HepG2 (cell line): ENCODE measurements around the gene BRI3BP. TPM values are rescaled to one million over a fixed set of nuclear protein-coding genes. Genes with fewer than 3 reads are reported as not detected.

Source experiments
- ARID3A ChIP-seq: IDR thresholded peaks from 2 replicates; pipeline ENCODE4 v1.6.1; 2012; ENCODE audit warnings: low read depth, low read length, improper control_type of control experiment
- ATF4 ChIP-seq, 2 experiments: fragments of 450-650 bp in 1 of 2; sonication (generic) in 1 of 2; formaldehyde crosslinking; IDR thresholded peaks; 2 replicates each; pipeline versions ENCODE4 v1.5.0 to v1.8.0; 2020 to 2022; ENCODE audit warnings: mild to moderate bottlenecking in 1 of 2, missing genetic modification reagents in 1 of 2
- BRCA1 ChIP-seq: sonication (generic); formaldehyde crosslinking; IDR thresholded peaks from 2 replicates; pipeline ENCODE4 v1.4.0; 2020; ENCODE audit warnings: missing genetic modification reagents
- CEBPB ChIP-seq: IDR thresholded peaks from 2 replicates; pipeline ENCODE4 v1.6.1; 2011; ENCODE audit warnings: low read depth, low read length, improper control_type of control experiment, borderline replicate concordance
- DRAP1 ChIP-seq: IDR thresholded peaks from 2 replicates; pipeline ENCODE4 v1.6.1; 2016; ENCODE audit warnings: missing genetic modification reagents, missing compliant biosample characterization
- ESRRA ChIP-seq: sonication (generic); formaldehyde crosslinking; IDR thresholded peaks from 2 replicates; pipeline ENCODE4 v1.5.1; 2020; ENCODE audit warnings: mild to moderate bottlenecking, low read depth, missing genetic modification reagents
- FUBP1 ChIP-seq: sonication (generic); formaldehyde crosslinking; IDR thresholded peaks from 2 replicates; pipeline ENCODE4 v1.5.1; 2020; ENCODE audit warnings: missing genetic modification reagents, mild to moderate bottlenecking, borderline replicate concordance
- GFI1 ChIP-seq: sonication (generic); formaldehyde crosslinking; IDR thresholded peaks from 2 replicates; pipeline ENCODE4 v1.5.0; 2020; ENCODE audit warnings: missing genetic modification reagents, mild to moderate bottlenecking, borderline replicate concordance
- HOMEZ ChIP-seq: IDR thresholded peaks from 2 replicates; pipeline ENCODE4 v1.6.1; 2016; ENCODE audit warnings: low read depth
- IKZF4 ChIP-seq: sonication (generic); formaldehyde crosslinking; IDR thresholded peaks from 2 replicates; pipeline ENCODE4 v1.5.1; 2020; ENCODE audit warnings: borderline replicate concordance, mild to moderate bottlenecking, low read depth, missing genetic modification reagents; ENCODE audit errors: not compliant biosample characterization
- MAZ ChIP-seq, 2 experiments: sonication (generic) in 1 of 2; formaldehyde crosslinking in 1 of 2; IDR thresholded peaks; 2 replicates each; pipeline versions ENCODE4 v1.5.0 to v1.6.1; 2012 to 2020; ENCODE audit warnings: low read depth in 2 of 2, mild to moderate bottlenecking in 2 of 2, borderline replicate concordance in 1 of 2, improper control_type of control experiment in 1 of 2, low read length in 1 of 2, missing genetic modification reagents in 1 of 2, moderate library complexity in 1 of 2
- RAD51 ChIP-seq: fragments of 450-650 bp; IDR thresholded peaks from 2 replicates; pipeline ENCODE4 v1.6.1; 2016; ENCODE audit warnings: borderline replicate concordance
- SP4 ChIP-seq: sonication (generic); formaldehyde crosslinking; IDR thresholded peaks from 2 replicates; pipeline ENCODE4 v1.8.1; 2023; ENCODE audit warnings: mild to moderate bottlenecking, missing genetic modification reagents
- ZBTB38 ChIP-seq: sonication (generic); formaldehyde crosslinking; IDR thresholded peaks from 2 replicates; pipeline ENCODE4 v1.5.1; 2020; ENCODE audit warnings: mild to moderate bottlenecking, missing genetic modification reagents
- ZEB1 ChIP-seq: IDR thresholded peaks from 2 replicates; pipeline ENCODE4 v1.6.1; 2012; ENCODE audit warnings: mild to moderate bottlenecking, low read depth, inconsistent platforms; ENCODE audit not compliant: insufficient replicate concordance
- ZNF224 ChIP-seq: sonication (generic); formaldehyde crosslinking; IDR thresholded peaks from 2 replicates; pipeline ENCODE4 v1.5.0; 2020; ENCODE audit warnings: mild to moderate bottlenecking, missing genetic modification reagents
- ZNF260 ChIP-seq: sonication (generic); formaldehyde crosslinking; IDR thresholded peaks from 2 replicates; pipeline ENCODE4 v1.4.0; 2020; ENCODE audit warnings: missing genetic modification reagents, low read depth, mild to moderate bottlenecking, borderline replicate concordance
- ZNF263 ChIP-seq: sonication (generic); formaldehyde crosslinking; IDR thresholded peaks from 2 replicates; pipeline ENCODE4 v1.4.0; 2020; ENCODE audit warnings: missing genetic modification reagents
- ZNF446 ChIP-seq: sonication (generic); formaldehyde crosslinking; IDR thresholded peaks from 2 replicates; pipeline ENCODE4 v1.5.0; 2020; ENCODE audit warnings: mild to moderate bottlenecking, missing genetic modification reagents
- ZNF510 ChIP-seq: sonication (generic); formaldehyde crosslinking; IDR thresholded peaks from 2 replicates; pipeline ENCODE4 v1.4.0; 2020; ENCODE audit warnings: low read depth, mild to moderate bottlenecking, missing genetic modification reagents
- ZNF747 ChIP-seq: sonication (generic); formaldehyde crosslinking; IDR thresholded peaks from 2 replicates; pipeline ENCODE4 v1.8.1; 2023; ENCODE audit warnings: missing genetic modification reagents, mild to moderate bottlenecking, borderline replicate concordance
- ZNF776 ChIP-seq: sonication (generic); formaldehyde crosslinking; IDR thresholded peaks from 2 replicates; pipeline ENCODE4 v1.4.0; 2020; ENCODE audit warnings: mild to moderate bottlenecking, missing genetic modification reagents
- ZNF841 ChIP-seq: sonication (generic); formaldehyde crosslinking; IDR thresholded peaks from 2 replicates; pipeline ENCODE4 v1.8.1; 2023; ENCODE audit warnings: missing genetic modification reagents, borderline replicate concordance
- ZSCAN20 ChIP-seq: sonication (generic); formaldehyde crosslinking; IDR thresholded peaks from 2 replicates; pipeline ENCODE4 v1.4.0; 2020; ENCODE audit warnings: missing genetic modification reagents, mild to moderate bottlenecking, borderline replicate concordance
- polyA plus RNA-seq, 8 experiments: library from polyadenylated mRNA; depleted of rRNA in 3 of 8; stranded (reverse) in 7 of 8; unstranded in 1 of 8; fragments of >200 nt; fragmentation: Illumina TruSeq in 4 of 8; extraction: Trizol in 4 of 8; gene quantifications; 2 replicates each; pipeline versions ENCODE4 v1.2.1 to v1.2.3, GENCODE V29; 2011 to 2016; ENCODE audit warnings: low read depth in 4 of 8, missing spikeins in 1 of 8, mixed read lengths in 1 of 8; ENCODE audit not compliant: insufficient read depth in 1 of 8
- total RNA-seq, 5 experiments: library from RNA; depleted of rRNA; stranded (reverse); fragments of >200 nt; fragmentation: Illumina TruSeq; extraction: Trizol; gene quantifications; 2 replicates each; pipeline ENCODE4 v1.2.3, GENCODE V29; 2016; ENCODE audit warnings: low read depth in 1 of 5

BRI3BP gene
- total and polyA plus RNA-seq, 2 of the 13 experiments (the other 11 are each of a cell fraction or from before 2014, with no cell fraction given), result 7.5 to 21.1 TPM

- TF ChIP-seq GFI1 (no peak), FUBP1 (CRISPR knock-in tag) (no peak), MAZ (IDR thresholded peaks at IDR 0.05; ENCODE audit: borderline replicate concordance, low read depth, low read length) (no peak), MAZ (CRISPR knock-in tag; IDR thresholded peaks at IDR 0.05; ENCODE audit: low read depth) (no peak), ZNF841 (CRISPR knock-in tag) (no peak), ZNF446 (CRISPR knock-in tag) (no peak), HOMEZ (CRISPR knock-in tag) (no peak), BRCA1 (no peak), CEBPB (no peak), ARID3A (no peak), ZNF260 (no peak), ZNF263 (CRISPR knock-in tag) (0 out of 2 replicates have a peak, but pooled peaks have one; percentile 57), DRAP1 (no peak), ESRRA (CRISPR knock-in tag) (no peak), ZBTB38 (CRISPR knock-in tag) (no peak), ATF4 (CRISPR knock-in tag; IDR thresholded peaks at IDR 0.05) (no peak), SP4 (CRISPR knock-in tag) (no peak), ZNF747 (no peak), IKZF4 (CRISPR knock-in tag) (no peak), ZEB1 (no peak), ZNF224 (no peak), ZNF510 (CRISPR knock-in tag) (no peak), RAD51 (no peak), ZSCAN20 (no peak), ZNF776 (CRISPR knock-in tag) (no peak)
These were observed 1.1 kb downstream of the BRI3BP start (continued) for GRCh38 chr12:124994437-124994975.
